ENCODE data around the gene NLRP13. TPM values are rescaled to one million over a fixed set of nuclear protein-coding genes. Genes with fewer than 3 reads are reported as not detected.

NLRP13 gene
- polyA plus RNA-seq, 3 donors, result not detected

DNA sequence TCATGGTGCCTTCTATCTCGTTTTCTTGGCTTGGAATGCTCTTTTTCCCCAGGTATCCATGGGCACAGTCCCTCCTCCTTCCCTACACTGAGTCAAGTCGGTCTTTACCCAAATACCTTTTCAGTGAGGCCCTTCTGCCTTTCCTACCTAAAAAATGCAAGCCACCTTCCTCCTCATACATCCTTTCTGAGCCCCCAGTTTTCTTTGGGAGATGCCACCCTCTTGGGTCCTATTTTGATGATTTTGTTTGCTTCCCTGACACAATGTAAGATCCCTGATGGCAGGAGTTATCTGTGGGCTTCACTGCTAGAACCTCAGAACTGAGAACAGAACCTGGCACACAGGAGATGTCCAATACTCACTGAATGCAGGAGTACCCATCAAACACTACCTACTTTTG, 22.3 kb downstream of the NLRP13 start:
- WGBS, 3 donors, result 18 to 47% (median 44%) methylated on average over 2 of the region's 2 CpGs
- H3K27ac ChIP-seq (ENCODE audit: low read depth, low read length), result no peak overlapping the region

DNA sequence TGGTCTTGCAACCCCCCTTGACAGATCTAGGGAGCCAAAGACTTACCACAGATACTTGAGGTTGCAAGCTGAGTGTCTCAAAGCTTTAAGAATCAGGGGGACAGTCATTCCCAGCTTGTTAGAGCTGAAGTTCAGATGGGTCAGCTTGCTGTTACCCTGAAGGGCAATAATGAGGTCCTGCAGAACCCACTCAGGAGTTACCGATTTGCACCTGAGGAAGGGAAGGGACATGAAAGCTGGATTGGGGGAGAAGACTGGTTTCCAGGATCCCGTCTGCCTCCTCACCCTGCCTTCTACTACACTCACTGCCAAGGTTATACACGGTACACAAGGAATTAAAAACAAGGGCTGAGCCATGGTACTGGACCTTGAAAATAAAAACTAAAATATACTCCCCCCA, 24.4 kb downstream of the NLRP13 start:
- H3K27ac ChIP-seq (ENCODE audit: low read depth, low read length), result no peak overlapping the region
- WGBS, 3 donors, result 69 to 88% (median 85%) methylated on average over 3 of the region's 3 CpGs

GRCh38 chr19:55907286-55907685, 24.9 kb downstream of the NLRP13 start:
- WGBS, 3 donors, result 67 to 84% (median 83%) methylated on average over 7 of the region's 7 CpGs
- H3K27ac ChIP-seq (ENCODE audit: low read depth, low read length), result no peak overlapping the region

GRCh38 chr19:55902080-55902751, 29.9 kb downstream of the NLRP13 start:
- 62 to 80% (median 71%) methylated on average over 9 of the region's 9 CpGs for WGBS, 3 donors
- no peak overlapping the region for H3K27ac ChIP-seq (ENCODE audit: low read depth, low read length)

DNA sequence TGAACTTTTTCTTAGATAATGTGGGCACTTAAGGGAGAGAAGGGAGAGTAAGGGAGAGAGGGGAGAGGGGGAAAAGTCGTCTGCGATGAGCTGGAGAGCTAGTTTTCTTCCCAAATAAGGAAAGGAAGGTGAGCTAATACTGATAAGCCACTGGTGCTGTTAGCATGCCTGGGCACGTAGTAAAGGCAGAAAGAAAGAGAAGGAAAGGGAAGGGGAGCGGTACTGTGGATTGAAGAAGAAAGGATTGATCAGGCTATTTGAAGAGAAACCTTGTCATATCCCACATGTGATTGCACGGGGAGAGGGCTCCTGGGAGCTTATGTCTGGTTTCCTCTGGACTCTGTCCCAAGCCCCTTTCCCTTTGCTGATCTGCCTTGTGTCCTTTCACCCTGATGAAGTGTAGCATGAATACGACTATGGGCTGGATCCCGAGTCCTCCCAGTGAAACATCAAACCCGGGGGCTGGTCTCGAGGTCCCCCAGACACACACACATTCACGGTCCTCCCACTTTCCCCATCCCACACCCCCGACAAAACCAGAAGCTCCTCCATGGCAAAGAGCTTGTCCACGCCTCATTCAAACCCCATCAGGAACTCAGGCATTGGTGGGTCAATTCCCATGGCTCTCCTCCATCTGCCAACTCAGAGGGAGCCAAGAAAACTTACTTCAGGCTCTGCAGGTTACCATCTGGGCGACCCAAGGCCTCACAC, 30.6 kb downstream of the NLRP13 start:
- H3K27ac ChIP-seq (ENCODE audit: low read depth, low read length), result no peak overlapping the region
- WGBS, 3 donors, result 58 to 71% (median 70%) methylated on average over 13 of the region's 13 CpGs

GRCh38 chr19:55898911-55899310, 33.2 kb downstream of the NLRP13 start:
- no peak overlapping the region for H3K27ac ChIP-seq (ENCODE audit: low read depth, low read length)
- 76 to 78% (median 76%) methylated on average over 12 of the region's 12 CpGs for WGBS, 3 donors

DNA sequence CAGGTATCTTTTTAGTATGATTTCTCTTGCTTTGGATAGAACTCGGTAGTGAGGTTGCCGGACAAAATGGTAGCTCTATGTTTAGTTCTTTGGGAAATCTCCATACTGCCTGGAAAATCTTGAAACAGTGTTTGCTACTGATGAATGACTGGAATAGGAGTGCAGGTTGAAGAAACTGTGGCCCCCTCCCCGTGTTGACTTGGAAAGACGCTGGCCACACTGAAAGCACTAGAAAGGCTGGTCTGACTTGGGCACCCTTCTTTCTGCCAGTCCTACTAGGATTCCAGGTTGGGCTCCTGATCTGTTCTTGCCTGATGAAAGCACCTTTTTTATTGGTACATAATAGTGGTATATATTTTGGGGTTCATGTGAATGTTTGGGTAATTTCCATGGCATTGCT, 49.5 kb downstream of the NLRP13 start:
- no peak overlapping the region for H3K27ac ChIP-seq (ENCODE audit: low read depth, low read length)
- WGBS, 3 donors, result 67 to 89% (median 79%) methylated on average over 4 of the region's 4 CpGs

DNA sequence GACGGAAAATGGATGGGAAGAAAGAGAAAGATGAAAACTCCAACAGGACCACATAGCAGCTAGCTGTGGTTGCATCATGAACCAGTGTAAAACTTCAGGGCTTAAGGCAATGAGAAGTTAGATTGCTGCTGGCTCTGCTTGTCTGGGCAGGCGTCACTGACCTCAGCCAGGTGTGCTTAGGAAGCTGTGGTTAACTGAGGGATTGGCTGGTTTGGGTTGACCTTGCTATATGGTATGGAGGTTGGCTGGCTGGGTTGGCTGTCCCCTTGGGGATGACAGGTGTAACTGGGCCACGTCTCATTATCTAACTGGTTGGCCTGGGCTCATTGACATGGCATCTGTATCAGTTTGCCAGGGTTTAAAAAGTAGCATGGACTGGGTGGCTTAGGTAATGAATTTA, 54.9 kb downstream of the NLRP13 start:
- H3K27ac ChIP-seq (ENCODE audit: low read depth, low read length), result no peak overlapping the region
- WGBS, 3 donors, result 40 to 74% (median 58%) methylated on average over 3 of the region's 3 CpGs

DNA sequence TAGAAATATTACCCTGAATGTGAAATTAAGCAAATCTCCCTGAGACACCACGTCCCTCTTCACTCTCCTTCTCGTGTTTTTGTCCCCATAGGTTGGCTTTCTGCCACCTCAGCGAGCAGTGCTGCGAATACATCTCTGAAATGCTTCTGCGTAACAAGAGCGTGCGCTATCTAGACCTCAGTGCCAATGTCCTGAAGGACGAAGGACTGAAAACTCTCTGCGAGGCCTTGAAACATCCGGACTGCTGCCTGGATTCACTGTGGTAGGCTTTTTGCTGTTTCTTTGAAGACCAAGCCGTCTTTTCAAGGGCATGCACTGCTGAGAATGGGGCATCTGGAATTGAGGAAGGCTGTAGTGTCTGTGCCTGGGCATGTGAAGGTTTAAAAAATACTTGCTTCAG, 61.4 kb downstream of the NLRP13 start:
- WGBS, 3 donors, result 80 to 86% (median 85%) methylated on average over 11 of the region's 11 CpGs

GRCh38 chr19:55867101-55867500, 65.0 kb downstream of the NLRP13 start:
- H3K27ac ChIP-seq (ENCODE audit: low read depth, low read length), result no peak overlapping the region
- 92 to 94% (median 94%) methylated on average over 7 of the region's 7 CpGs for WGBS, 3 donors

More for the DNA sequence above, 61.4 kb downstream of the NLRP13 start:
- H3K27ac ChIP-seq (ENCODE audit: low read depth, low read length), result no peak overlapping the region

- no peak overlapping the region for H3K27ac ChIP-seq (ENCODE audit: low read depth, low read length)
- 36 to 62% (median 55%) methylated on average over 3 of the region's 3 CpGs for WGBS, 3 donors
Measured at GRCh38 chr19:55866521-55866920, 65.6 kb downstream of the NLRP13 start.

DNA sequence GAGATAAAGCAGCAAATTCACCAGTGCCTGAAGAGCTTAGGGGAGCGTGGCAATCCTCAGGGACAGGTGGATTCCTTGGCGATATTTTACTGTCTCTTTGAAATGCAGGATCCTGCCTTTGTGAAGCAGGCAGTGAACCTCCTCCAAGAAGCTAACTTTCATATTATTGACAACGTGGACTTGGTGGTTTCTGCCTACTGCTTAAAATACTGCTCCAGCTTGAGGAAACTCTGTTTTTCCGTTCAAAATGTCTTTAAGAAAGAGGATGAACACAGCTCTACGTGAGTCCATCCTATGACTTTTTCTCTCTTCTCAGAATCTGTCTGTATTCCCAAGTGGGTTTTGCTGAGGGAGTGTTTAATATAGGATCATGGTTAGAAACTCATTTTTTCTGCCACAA, 73.2 kb downstream of the NLRP13 start:
- WGBS, 3 donors, result 54 to 67% (median 64%) methylated on average over 5 of the region's 5 CpGs

DNA sequence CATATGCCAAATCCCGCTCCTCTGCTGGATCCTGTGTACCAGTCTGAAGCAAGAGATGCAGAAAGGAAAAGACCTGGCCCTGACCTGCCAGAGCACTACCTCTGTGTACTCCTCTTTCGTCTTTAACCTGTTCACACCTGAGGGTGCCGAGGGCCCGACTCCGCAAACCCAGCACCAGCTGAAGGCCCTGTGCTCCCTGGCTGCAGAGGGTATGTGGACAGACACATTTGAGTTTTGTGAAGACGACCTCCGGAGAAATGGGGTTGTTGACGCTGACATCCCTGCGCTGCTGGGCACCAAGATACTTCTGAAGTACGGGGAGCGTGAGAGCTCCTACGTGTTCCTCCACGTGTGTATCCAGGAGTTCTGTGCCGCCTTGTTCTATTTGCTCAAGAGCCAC, 73.7 kb downstream of the NLRP13 start:
- 89 to 92% (median 91%) methylated on average over 14 of the region's 14 CpGs for whole genome bisulfite sequencing, 3 donors
- no peak overlapping the region for H3K27ac ChIP-seq (ENCODE audit: low read depth, low read length)

More for the DNA sequence above, 73.2 kb downstream of the NLRP13 start:
- H3K27ac ChIP-seq (ENCODE audit: low read depth, low read length), result no peak overlapping the region

DNA sequence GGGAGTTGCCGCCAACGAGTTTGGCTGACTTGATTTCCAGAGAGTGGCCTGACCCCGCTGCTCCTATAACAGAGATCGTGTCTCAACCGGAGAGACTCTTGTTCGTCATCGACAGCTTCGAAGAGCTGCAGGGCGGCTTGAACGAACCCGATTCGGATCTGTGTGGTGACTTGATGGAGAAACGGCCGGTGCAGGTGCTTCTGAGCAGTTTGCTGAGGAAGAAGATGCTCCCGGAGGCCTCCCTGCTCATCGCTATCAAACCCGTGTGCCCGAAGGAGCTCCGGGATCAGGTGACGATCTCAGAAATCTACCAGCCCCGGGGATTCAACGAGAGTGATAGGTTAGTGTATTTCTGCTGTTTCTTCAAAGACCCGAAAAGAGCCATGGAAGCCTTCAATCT, 74.2 kb downstream of the NLRP13 start:
- 87 to 92% (median 88%) methylated on average over 23 of the region's 23 CpGs for WGBS, 3 donors
- no peak overlapping the region for H3K27ac ChIP-seq (ENCODE audit: low read depth, low read length)

DNA sequence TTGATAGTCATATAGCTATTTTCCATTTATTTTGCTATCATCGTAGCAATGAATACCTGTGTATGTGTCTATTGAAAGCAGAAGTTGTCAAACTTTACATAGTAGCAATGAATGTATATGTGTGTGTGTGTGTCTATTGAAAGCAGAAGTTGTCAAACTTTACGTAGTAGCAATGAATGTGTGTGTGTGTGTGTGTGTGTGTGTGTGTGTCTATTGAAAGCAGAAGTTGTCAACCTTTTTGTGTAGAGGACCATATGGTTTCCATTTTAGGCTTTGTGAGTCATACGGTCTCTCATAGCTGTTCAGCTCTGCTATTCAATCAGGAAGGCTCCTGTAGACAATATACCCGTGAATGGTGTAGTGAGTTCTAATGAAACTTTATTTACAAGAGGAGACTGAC, 75.0 kb downstream of the NLRP13 start:
- H3K27ac ChIP-seq (ENCODE audit: low read depth, low read length), result no peak overlapping the region
- WGBS, 3 donors, result 62 to 70% (median 64%) methylated on average over 4 of the region's 4 CpGs

DNA sequence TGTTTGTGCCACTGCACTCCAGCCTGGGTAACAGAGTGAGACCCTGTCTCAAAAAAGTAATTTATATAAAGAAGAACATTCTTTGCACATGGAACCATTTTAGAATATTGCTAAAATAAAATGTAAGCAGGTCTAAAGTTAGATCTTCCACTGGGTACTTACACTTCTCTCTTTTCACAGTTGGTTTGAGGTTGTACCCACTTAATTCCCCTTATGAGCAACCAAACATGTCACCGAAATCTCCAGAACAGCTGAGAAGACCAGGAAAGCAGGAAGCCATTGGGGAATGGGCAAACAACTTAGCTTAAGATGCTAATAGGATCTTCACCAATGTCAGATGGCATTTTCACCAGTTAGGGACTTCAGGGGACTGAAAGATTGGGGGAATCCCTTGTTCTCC, 77.0 kb downstream of the NLRP13 start:
- WGBS, 3 donors, result 67 to 77% (median 74%) methylated on average over 1 of the region's 1 CpG
- no peak overlapping the region for H3K27ac ChIP-seq (ENCODE audit: low read depth, low read length)

Data from adipose tissue (tissue), 3 donors.